GM18517 (cell line): Measurements from ENCODE around the gene ARMC7.
A peak's percentile ranks its signal among the peaks of the same experiment; 100 is the strongest.

ENCODE experiments used
- ATAC-seq: cut with Tn5 transposase; IDR thresholded peaks from one replicate; pipeline ENCODE4 v1.9.1; 2021; ENCODE audit warnings: mild to moderate bottlenecking, moderate library complexity; ENCODE audit not compliant: unreplicated experiment

Gene ARMC7

GRCh38 chr17:75098861-75099260 is 10.9 kb upstream of the ARMC7 start:
- no peak for ATAC-seq

DNA sequence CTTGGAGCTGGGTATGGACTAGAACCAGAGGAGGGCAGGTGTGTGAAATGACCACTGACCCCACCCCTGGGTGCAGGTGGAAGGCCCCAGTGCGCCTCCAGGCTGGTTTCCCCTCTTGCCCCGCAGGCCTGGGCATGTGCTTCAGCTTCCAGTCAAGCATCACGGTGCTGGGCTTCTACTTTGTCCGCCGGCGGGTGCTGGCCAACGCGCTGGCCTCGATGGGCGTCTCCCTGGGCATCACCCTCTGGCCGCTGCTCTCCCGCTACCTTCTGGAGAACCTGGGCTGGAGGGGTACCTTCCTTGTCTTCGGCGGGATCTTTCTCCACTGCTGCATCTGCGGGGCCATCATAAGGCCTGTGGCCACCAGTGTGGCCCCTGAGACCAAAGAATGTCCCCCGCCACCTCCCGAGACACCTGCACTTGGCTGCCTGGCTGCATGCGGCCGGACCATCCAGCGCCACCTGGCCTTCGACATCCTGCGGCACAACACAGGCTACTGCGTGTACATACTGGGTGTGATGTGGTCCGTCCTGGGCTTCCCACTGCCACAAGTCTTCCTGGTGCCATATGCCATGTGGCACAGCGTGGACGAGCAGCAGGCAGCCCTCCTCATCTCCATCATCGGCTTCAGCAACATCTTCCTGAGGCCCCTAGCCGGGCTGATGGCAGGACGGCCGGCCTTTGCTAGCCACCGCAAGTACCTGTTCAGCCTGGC is 9.7 kb upstream of the ARMC7 start:
- ATAC-seq: no peak

DNA sequence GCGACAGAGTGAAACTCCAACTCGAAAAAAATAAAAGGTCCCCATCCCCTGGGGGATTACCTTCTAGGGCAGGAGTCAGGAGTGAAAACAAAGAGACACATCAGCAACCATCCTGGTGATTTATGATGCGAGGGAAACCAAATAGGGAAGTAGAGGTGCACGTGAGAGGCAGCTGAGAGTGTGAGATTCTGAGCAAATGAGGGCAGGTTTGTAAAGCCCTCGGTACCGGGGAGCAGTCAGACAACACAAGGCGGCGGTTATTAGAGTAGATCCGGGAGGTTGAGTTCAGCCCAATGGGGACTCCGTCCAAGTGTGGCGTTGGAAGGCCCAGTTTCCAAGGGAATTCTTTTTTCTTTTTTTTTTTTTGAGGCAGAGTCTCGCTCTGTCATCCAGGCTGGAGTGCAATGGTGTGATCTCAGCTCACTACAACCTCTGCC is 7.4 kb upstream of the ARMC7 start:
- no peak for ATAC-seq

DNA sequence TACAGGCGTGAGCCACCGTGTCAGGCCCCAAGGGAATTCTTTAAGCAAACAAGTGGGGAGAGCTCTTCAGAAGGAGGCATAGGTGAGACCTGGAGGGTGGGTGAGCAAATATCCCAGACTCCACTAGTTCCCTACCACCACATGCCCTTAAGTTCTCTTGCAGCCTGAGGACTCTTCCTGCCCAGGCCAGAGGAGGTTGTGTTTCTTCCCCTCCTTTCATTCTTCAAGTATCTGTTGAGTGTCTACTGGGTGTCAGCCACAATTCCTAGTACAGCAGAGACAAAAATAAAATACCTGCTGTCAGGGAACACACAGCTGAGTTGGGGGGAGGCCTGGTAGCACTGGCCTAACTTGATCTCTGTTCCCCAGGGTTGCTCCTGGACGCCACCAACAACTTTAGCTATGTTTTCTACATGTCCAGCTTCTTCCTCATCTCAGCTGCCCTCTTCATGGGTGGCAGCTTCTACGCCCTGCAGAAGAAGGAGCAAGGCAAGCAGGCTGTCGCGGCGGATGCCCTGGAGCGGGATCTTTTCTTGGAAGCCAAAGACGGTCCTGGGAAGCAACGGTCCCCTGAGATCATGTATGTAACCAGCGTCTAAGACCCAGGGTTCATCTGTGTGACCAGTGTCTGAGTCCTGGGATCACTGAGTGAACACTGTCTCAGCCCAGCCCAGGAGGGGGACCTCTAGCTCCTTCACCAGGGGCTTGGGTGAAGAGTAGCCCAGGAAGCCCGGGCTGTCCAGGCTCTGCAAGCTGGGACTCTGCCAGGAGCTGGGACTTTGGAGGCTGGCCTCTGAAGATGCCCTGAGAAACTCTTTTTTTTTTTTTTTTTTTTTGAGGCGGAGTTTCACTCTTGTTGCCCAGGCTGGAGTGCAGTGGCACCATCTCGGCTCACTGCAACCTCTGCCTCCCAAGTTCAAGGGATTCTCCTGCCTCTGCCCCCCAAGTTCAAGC is 5.9 kb upstream of the ARMC7 start:
- ATAC-seq: no peak

- ATAC-seq: no peak
Measured at GRCh38 chr17:75105126-75106080, 4.4 kb upstream of the ARMC7 start.

- no peak for ATAC-seq
Measured at GRCh38 chr17:75108193-75108592, 1.6 kb upstream of the ARMC7 start.

DNA sequence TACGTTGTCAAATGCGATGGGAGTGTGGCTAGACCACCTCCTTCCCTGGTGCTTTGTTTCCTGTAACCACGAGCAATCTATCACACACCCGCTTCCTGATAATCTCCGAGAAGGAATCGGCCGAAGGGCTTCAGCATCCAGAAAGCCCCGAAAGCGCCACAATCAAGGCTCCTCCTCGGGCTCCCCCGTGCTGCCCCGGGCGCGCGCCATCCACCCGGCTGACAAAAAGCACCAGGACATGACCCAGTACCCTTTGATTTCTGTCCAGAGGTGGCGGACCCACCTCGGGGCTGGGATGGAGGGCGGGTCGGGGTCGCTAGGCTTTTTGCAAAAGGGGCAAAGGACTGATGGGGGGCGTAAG is 743 bp upstream of the ARMC7 start:
- no peak for ATAC-seq

- ATAC-seq: no peak
Measured at GRCh38 chr17:75110234-75110937, 617 bp downstream of the ARMC7 start.

GRCh38 chr17:75111777-75112335 is 2.1 kb downstream of the ARMC7 start:
- no peak for ATAC-seq

DNA sequence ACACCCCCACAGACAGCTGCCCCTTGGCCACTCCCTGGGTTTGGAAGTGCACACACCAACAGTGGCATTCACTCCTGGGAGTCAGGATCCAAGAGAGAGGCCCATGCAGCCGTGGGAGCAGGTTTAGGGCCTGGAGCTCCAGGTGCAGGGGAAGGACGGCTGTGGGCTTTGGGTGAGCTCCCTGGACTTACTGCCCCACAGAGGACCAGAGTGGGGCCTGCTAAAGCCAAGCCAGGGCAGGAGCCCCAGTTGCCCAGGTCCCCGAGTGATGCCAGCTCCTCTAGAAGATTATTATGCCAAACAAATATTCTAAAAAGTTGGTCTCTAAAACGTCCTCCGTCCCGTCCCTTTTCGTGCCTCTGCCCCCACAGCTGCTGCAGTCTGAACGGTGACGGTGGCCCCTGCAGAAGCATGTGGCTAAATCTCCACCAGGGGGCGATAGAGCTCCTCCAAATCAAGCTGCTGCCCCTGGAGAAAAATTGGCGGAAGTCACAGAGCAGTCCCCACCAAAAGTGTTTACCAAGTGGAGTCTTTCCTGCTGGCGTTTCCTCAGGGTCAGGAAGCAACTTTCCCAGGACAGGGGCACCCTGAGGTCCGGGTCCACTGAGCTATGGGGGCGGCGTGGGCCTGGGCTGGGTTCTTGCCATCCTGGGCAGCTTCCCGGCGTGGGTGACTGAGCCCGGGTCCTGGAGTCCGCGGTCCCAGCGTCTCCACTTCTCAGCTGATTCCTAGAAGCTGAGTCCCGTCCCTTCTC is 4.2 kb downstream of the ARMC7 start:
- peak; percentile 42 for ATAC-seq

GRCh38 chr17:75114552-75115314 is 5.0 kb downstream of the ARMC7 start:
- no peak for ATAC-seq

GRCh38 chr17:75115555-75115954 is 5.8 kb downstream of the ARMC7 start:
- no peak for ATAC-seq

- ATAC-seq: no peak
Measured at GRCh38 chr17:75116737-75117136, 7.0 kb downstream of the ARMC7 start.

DNA sequence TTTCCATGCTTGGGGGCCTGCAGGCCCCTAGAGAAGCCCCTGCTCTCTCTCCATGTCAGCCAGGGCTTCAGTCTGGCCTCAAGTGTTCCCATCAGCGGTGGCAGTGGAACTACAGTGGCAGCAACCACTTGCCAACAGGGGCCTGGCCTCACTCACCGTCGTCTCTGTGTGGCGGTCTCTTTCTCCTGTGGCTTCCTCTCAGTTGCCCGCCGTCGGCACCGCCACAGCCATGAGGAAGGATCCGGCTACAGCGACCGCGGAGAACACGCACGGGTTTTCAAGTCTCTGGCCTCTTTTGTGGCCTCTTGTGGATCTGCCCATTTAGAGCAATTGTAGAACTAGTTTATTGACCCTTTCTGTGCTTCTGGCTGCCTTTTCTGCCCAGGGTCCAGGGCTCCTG is 8.5 kb downstream of the ARMC7 start:
- no peak for ATAC-seq

DNA sequence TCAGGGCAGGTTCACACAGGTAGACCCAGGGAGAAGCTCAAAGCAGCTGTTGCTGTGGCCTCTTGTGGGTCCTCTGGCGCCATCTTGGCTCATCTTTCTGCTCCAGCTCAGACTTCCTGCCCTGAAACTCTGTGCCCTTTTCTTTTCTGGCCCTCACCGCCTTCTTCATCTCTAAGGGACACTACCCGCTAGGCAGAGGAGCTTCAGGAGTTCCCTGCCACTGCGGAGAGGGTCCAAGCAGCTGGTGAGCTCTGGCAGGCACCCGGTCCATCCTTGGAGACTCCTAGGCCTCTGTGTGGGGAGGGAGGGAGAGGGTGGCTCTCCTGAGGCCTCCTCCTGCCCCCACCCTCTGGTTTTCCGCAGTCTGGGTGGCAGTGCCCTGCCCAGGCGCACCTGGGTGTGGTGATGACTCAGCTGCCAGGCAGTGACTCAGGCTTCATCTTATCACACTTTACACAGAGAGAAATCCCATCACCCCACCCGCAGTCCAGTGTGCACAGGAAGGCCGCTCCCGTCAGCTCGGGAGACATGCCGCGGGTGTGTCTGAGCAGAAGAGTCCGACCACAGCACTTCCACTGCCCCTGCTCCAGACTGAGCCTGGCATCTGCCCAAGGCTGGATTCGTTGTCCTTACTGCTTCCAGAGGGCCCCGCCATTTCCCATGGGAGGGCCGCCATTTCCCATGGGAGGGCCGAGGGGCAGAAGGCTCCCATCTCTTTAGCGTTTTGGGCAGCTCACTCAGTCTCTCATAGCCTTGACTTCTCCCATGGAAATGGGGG is 14.5 kb downstream of the ARMC7 start:
- ATAC-seq: no peak

DNA sequence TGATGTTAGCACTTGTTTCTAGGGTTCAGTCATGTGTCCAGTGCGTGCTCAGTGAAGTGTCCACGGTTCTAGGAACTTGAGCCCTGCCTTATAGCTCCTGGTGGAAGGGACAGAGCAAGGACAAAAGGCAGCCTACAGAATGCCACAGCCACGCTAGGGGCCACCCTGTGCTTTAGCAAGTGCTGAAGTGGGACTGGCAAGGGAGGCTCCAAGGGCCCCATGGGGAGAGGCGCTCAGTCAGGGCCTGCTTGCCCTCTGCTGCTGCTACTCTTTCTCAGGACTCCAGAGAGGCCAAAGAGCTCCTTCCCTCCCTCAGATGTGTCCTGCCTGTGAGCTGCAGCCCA is 15.0 kb downstream of the ARMC7 start:
- ATAC-seq: no peak

- no peak for ATAC-seq
Measured at GRCh38 chr17:75125984-75126383, 16.2 kb downstream of the ARMC7 start.

DNA sequence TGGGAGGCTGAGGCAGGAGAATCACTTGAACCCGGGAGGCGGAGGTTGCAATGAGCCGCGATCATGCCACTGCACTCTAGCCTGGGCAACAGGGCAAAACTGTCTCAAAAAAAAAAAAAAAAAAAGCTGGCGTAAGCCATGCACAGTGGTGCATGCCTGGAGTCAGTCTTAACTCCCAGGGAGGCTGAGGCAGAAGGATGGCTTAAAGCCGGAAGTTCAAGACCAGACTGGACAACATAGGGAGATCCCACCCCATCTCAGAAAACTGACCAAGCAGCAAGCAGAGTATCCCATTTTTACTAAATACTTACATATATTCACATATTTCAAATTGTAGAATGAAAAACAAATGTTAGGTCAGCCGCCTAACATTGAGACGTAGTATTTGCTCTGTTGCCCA is 17.2 kb downstream of the ARMC7 start:
- ATAC-seq: no peak
